A549 (cell line): Measurements from ENCODE around the gene CAPSL. TPM values are rescaled to one million over a fixed set of nuclear protein-coding genes. Genes with fewer than 3 reads are reported as not detected.

ENCODE experiments used
- ATAC-seq, 2 experiments: fragments of 200-7000 bp in 1 of 2; fragments of >200 bp in 1 of 2; cut with Nextera tagmentation in 1 of 2; cut with Tn5 transposase in 1 of 2; 3 replicates each; pipeline versions ENCODE4 v1.8.0 to v1.9.1; 2018 to 2020; ENCODE audit warnings: mild to moderate bottlenecking in 1 of 2, moderate library complexity in 1 of 2
- CTCF ChIA-PET: fragments of 300-600 bp; sonication (Branson Sonifier 250); formaldehyde crosslinking; extraction: SDS; loops from one replicate; lab custom pipeline; 2021; ENCODE audit warnings: antibody characterized with exemption, inconsistent platforms; lab: Yijun Ruan, JAX
- POLR2A ChIA-PET: fragments of 350-600 bp; formaldehyde crosslinking; extraction: SDS; loops from one replicate; lab custom pipeline; 2021; ENCODE audit warnings: antibody characterized with exemption, inconsistent platforms; lab: Yijun Ruan, JAX
- DNase-seq, 2 experiments: peaks; one replicate each; pipeline versions ENCODE4 v3.0.0 to v3.0.0-alpha.2; 2011 to 2016; ENCODE audit warnings: low read depth in 1 of 2, low spot score in 1 of 2
- FAIRE-seq: peaks from 2 replicates; lab custom pipeline; 2011; peaks lifted over from hg19 to GRCh38; lab: Jason Lieb, UNC
- H3K27ac ChIP-seq, 2 experiments: fragments of >200 bp; sonication (Bioruptor Twin); formaldehyde crosslinking; 3 replicates each; pipeline ENCODE4 v1.5.1; 2016 to 2017
- H3K4me1 ChIP-seq: fragments of >200 bp; sonication (Bioruptor Twin); formaldehyde crosslinking; 3 replicates; pipeline ENCODE4 v1.6.1; 2016
- H3K4me2 ChIP-seq: fragments of >200 bp; sonication (Bioruptor Twin); formaldehyde crosslinking; 3 replicates; pipeline ENCODE4 v1.6.1; 2016
- H3K4me3 ChIP-seq: fragments of >200 bp; sonication (Bioruptor Twin); formaldehyde crosslinking; 3 replicates; pipeline ENCODE4 v1.5.1; 2016
- H3K9me3 ChIP-seq: fragments of >200 bp; sonication (Bioruptor Twin); formaldehyde crosslinking; 3 replicates; pipeline ENCODE4 v1.6.1; 2016
- CEBPB ChIP-seq, 2 experiments: fragments of >200 bp in 1 of 2; sonication (Bioruptor Twin) in 1 of 2; formaldehyde crosslinking in 1 of 2; IDR thresholded peaks; 2 replicates each; pipeline ENCODE4 v1.6.1; 2012 to 2016
- CHD4 ChIP-seq: fragments of 200-600 bp; sonication (generic); IDR thresholded peaks from 2 replicates; pipeline ENCODE4 v1.6.1; 2016; ENCODE audit warnings: antibody characterized with exemption, mild to moderate bottlenecking, borderline replicate concordance
- EHMT2 ChIP-seq: fragments of 200-600 bp; sonication (generic); IDR thresholded peaks from 2 replicates; pipeline ENCODE4 v1.6.1; 2016; ENCODE audit warnings: antibody characterized with exemption, low read depth, mild to moderate bottlenecking, moderate library complexity
- EP300 ChIP-seq, 2 experiments: fragments of >200 bp; sonication (Bioruptor Twin); formaldehyde crosslinking; IDR thresholded peaks; 2 replicates in 1 of 2; 3 replicates in 1 of 2; pipeline ENCODE4 v1.6.1; 2016 to 2017
- ESRRA ChIP-seq: fragments of 150-350 bp; IDR thresholded peaks from 2 replicates; pipeline ENCODE4 v1.6.1; 2014; ENCODE audit warnings: mild to moderate bottlenecking, low read length, borderline replicate concordance
- GATA3 ChIP-seq: IDR thresholded peaks from 2 replicates; pipeline ENCODE4 v1.6.1; 2012; ENCODE audit warnings: borderline replicate concordance
- HOXA7 ChIP-seq: fragments of 250-450 bp; sonication (Bioruptor Pico); IDR thresholded peaks from 2 replicates; pipeline ENCODE4 v1.5.0; 2020; ENCODE audit warnings: mild to moderate bottlenecking, moderate library complexity
- HOXB13 ChIP-seq: fragments of 250-450 bp; sonication (Bioruptor Pico); IDR thresholded peaks from 2 replicates; pipeline ENCODE4 v1.5.0; 2020; ENCODE audit warnings: low read depth, mild to moderate bottlenecking, moderate library complexity
- JUN ChIP-seq, 2 experiments: fragments of >200 bp; sonication (Bioruptor Twin); formaldehyde crosslinking; IDR thresholded peaks; 2 replicates in 1 of 2; 3 replicates in 1 of 2; pipeline ENCODE4 v1.6.1; 2016 to 2017
- KDM1A ChIP-seq: fragments of 200-600 bp; sonication (generic); IDR thresholded peaks from 2 replicates; pipeline ENCODE4 v1.6.1; 2016; ENCODE audit warnings: low read depth, mild to moderate bottlenecking
- MAFK ChIP-seq: fragments of 450-650 bp; IDR thresholded peaks from 2 replicates; pipeline ENCODE4 v1.6.1; 2014; ENCODE audit not compliant: partially characterized antibody
- MAX ChIP-seq: IDR thresholded peaks from 2 replicates; pipeline ENCODE4 v1.6.1; 2012
- MYC ChIP-seq: IDR thresholded peaks from 2 replicates; pipeline ENCODE4 v1.6.1; 2012; ENCODE audit warnings: mild to moderate bottlenecking, inconsistent platforms, low read length, improper control_type of control experiment, borderline replicate concordance
- NPAS2 ChIP-seq: fragments of 250-450 bp; sonication (Bioruptor Pico); IDR thresholded peaks from 2 replicates; pipeline ENCODE4 v1.8.0; 2022; ENCODE audit warnings: mild to moderate bottlenecking, moderate library complexity, borderline replicate concordance
- NR3C1 ChIP-seq: fragments of >200 bp; sonication (Bioruptor Twin); formaldehyde crosslinking; IDR thresholded peaks from 3 replicates; pipeline ENCODE4 v1.6.1; 2017
- RCOR1 ChIP-seq: fragments of 150-350 bp; IDR thresholded peaks from 2 replicates; pipeline ENCODE4 v1.6.1; 2014; ENCODE audit warnings: antibody characterized with exemption, low read length, low read depth
- RFX5 ChIP-seq: fragments of 450-650 bp; IDR thresholded peaks from 2 replicates; pipeline ENCODE4 v1.7.1; 2014; ENCODE audit warnings: antibody characterized with exemption, mild to moderate bottlenecking, moderate library complexity
- SMC3 ChIP-seq: fragments of >200 bp; sonication (Bioruptor Twin); formaldehyde crosslinking; IDR thresholded peaks from 3 replicates; pipeline ENCODE4 v1.6.1; 2018; ENCODE audit warnings: inconsistent platforms
- SREBF2 ChIP-seq: fragments of 450-650 bp; IDR thresholded peaks from 2 replicates; pipeline ENCODE4 v1.6.1; 2014; ENCODE audit warnings: mild to moderate bottlenecking, moderate library complexity
- TFCP2L1 ChIP-seq: fragments of 250-450 bp; sonication (Bioruptor Pico); IDR thresholded peaks from 2 replicates; pipeline ENCODE4 v1.5.0; 2021; ENCODE audit warnings: mild to moderate bottlenecking
- TP53 ChIP-seq: fragments of 250-450 bp; sonication (Bioruptor Pico); IDR thresholded peaks from 2 replicates; pipeline ENCODE4 v1.5.0; 2021; ENCODE audit warnings: mild to moderate bottlenecking, moderate library complexity
- ZFP36 ChIP-seq: fragments of 450-650 bp; IDR thresholded peaks from 2 replicates; pipeline ENCODE4 v1.6.1; 2014; ENCODE audit warnings: borderline replicate concordance; ENCODE audit not compliant: partially characterized antibody
- ZNF302 ChIP-seq: fragments of 250-450 bp; sonication (Bioruptor Pico); IDR thresholded peaks from 2 replicates; pipeline ENCODE4 v1.9.0; 2021; ENCODE audit warnings: inconsistent platforms, mild to moderate bottlenecking, moderate library complexity
- WGBS: methylation state at CpG from one replicate; pipeline ENCODE4 v1.1.6; 2017; ENCODE audit errors: missing lambda C conversion rate; 5-methylcytosine and 5-hydroxymethylcytosine counted together
- polyA plus RNA-seq, 4 experiments: library from polyadenylated mRNA; depleted of rRNA in 3 of 4; stranded (reverse); fragments of >200 nt; fragmentation: RNase III in 1 of 4; extraction: RNeasy Plus Mini Kit Qiagen cat#74134 plus additional on column Dnase treatment in 1 of 4; gene quantifications; 2 replicates in 3 of 4; 3 replicates in 1 of 4; pipeline ENCODE4 v1.2.3, GENCODE V29; 2011 to 2017
- TF ChIP-seq, protein P1 (sequence below): fragments of 450-650 bp; IDR thresholded peaks from 2 replicates; pipeline ENCODE4 v1.6.1; 2014; ENCODE audit warnings: antibody characterized with exemption
- TF ChIP-seq, protein P2 (sequence below): fragments of 250-450 bp; sonication (Bioruptor Pico); IDR thresholded peaks from 2 replicates; pipeline ENCODE4 v1.5.0; 2020; ENCODE audit warnings: low read depth, mild to moderate bottlenecking, moderate library complexity
- TF ChIP-seq, protein P3 (sequence below): fragments of 250-450 bp; sonication (Bioruptor Pico); IDR thresholded peaks from 2 replicates; pipeline ENCODE4 v1.5.0; 2021; ENCODE audit warnings: mild to moderate bottlenecking, moderate library complexity, borderline replicate concordance

The CAPSL gene
- polyA plus RNA-seq, 2 of the 4 experiments (the other 2 are of a cell fraction): not detected

- DNase-seq (no peak), FAIRE-seq (no peak), ATAC-seq (no peak)
- Histone ChIP-seq H3K4me2 (no peak overlapping the region), H3K27ac (no peak overlapping the region), H3K9me3 (no peaks in the 10 kb centered on the region), H3K4me1 (no peaks in the 10 kb centered on the region), H3K4me3 (no peak overlapping the region)
- CTCF ChIA-PET: no interaction called here
- POLR2A ChIA-PET: no interaction called here
- TF ChIP-seq EHMT2 (no peak), GATA3 (no peak), MAFK (no peak), SREBF2 (no peak), JUN (IDR thresholded peaks at IDR 0.05) (no peak), RCOR1 (no peak), CHD4 (no peak), TP53 (CRISPR knock-in tag) (no peak), ZNF302 (no peak), NR3C1 (no peak), HOXA7 (CRISPR knock-in tag) (no peak), TFCP2L1 (CRISPR knock-in tag) (no peak), ZFP36 (no peak), NPAS2 (CRISPR knock-in tag) (no peak)
- TF ChIP-seq, protein P1, sequence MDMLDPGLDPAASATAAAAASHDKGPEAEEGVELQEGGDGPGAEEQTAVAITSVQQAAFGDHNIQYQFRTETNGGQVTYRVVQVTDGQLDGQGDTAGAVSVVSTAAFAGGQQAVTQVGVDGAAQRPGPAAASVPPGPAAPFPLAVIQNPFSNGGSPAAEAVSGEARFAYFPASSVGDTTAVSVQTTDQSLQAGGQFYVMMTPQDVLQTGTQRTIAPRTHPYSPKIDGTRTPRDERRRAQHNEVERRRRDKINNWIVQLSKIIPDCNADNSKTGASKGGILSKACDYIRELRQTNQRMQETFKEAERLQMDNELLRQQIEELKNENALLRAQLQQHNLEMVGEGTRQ: no peak
- TF ChIP-seq, protein P2, sequence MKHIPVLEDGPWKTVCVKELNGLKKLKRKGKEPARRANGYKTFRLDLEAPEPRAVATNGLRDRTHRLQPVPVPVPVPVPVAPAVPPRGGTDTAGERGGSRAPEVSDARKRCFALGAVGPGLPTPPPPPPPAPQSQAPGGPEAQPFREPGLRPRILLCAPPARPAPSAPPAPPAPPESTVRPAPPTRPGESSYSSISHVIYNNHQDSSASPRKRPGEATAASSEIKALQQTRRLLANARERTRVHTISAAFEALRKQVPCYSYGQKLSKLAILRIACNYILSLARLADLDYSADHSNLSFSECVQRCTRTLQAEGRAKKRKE: no peak
- TF ChIP-seq, protein P3, sequence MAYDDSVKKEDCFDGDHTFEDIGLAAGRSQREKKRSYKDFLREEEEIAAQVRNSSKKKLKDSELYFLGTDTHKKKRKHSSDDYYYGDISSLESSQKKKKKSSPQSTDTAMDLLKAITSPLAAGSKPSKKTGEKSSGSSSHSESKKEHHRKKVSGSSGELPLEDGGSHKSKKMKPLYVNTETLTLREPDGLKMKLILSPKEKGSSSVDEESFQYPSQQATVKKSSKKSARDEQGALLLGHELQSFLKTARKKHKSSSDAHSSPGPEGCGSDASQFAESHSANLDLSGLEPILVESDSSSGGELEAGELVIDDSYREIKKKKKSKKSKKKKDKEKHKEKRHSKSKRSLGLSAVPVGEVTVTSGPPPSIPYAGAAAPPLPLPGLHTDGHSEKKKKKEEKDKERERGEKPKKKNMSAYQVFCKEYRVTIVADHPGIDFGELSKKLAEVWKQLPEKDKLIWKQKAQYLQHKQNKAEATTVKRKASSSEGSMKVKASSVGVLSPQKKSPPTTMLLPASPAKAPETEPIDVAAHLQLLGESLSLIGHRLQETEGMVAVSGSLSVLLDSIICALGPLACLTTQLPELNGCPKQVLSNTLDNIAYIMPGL (CRISPR knock-in tag): no peak
- TF ChIP-seq, all 56 proteins: peak for 0
These were observed 60.3 kb downstream of the CAPSL start for GRCh38 chr5:35878079-35878478.

GRCh38 chr5:35877655-35878054, 60.8 kb downstream of the CAPSL start:
- H3K4me1 ChIP-seq: no peaks in the 10 kb centered on the region
- no peak overlapping the region for H3K27ac ChIP-seq
- ChIA-PET POLR2A (no interaction called here), CTCF (no interaction called here)
- 92% methylated on average over 2 of the region's 2 CpGs for WGBS
- ATAC-seq: no peak
- H3K4me3 ChIP-seq: no peak overlapping the region
- H3K9me3 ChIP-seq: no peaks in the 10 kb centered on the region
- no peak for TF ChIP-seq RFX5
- no peak for TF ChIP-seq MAFK
- no peak for TF ChIP-seq NR3C1
- no peak for TF ChIP-seq ZFP36
- no peak for TF ChIP-seq EHMT2
- H3K4me2 ChIP-seq: no peak overlapping the region
- no peak for DNase-seq
- no peak for FAIRE-seq

DNA sequence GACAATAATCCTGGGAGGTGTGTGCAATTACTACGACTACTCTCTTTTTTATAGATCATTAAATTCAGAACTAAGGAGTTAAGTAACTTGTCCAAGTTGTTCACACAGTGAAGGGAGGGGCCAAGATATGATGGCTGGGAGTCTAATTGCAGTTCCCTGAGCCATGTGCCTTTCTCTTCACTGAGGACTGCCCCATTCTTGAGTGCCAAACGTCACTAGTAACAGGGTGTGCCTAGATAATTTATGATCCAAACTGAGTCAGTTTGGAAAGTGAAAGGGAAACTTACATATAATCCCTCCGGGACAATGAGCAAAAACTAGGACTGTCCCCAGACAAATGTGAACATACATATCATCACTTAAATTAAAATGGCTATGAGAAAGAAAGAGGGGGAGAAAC, 61.5 kb downstream of the CAPSL start:
- no peak for ATAC-seq
- no peak for DNase-seq
- Histone ChIP-seq H3K9me3 (no peaks in the 10 kb centered on the region), H3K4me1 (no peaks in the 10 kb centered on the region), H3K27ac (no peak overlapping the region), H3K4me3 (no peak overlapping the region), H3K4me2 (no peak overlapping the region)
- ChIA-PET POLR2A (no interaction called here), CTCF (no interaction called here)
- FAIRE-seq: no peak
- no peak for TF ChIP-seq MYC
- TF ChIP-seq SMC3: no peak
- no peak for TF ChIP-seq TFCP2L1 (CRISPR knock-in tag)
- no peak for TF ChIP-seq MAX
- no peak for TF ChIP-seq KDM1A
- TF ChIP-seq HOXB13 (CRISPR knock-in tag): no peak
- TF ChIP-seq CEBPB (IDR thresholded peaks at IDR 0.05): no peak
- no peak for TF ChIP-seq ZNF302
- TF ChIP-seq JUN (IDR thresholded peaks at IDR 0.05): no peak
- TF ChIP-seq EP300 (IDR thresholded peaks at IDR 0.05): no peak
- no peak for TF ChIP-seq ESRRA
- WGBS: 3% methylated on average over 3 of the region's 3 CpGs
